HG03575 (cell line): Measurements from ENCODE around the gene CADPS.

Experiments
- ATAC-seq: cut with Tn5 transposase; IDR thresholded peaks from one replicate; pipeline ENCODE4 v1.9.1; 2021; ENCODE audit not compliant: unreplicated experiment, insufficient number of reproducible peaks, low FRiP score; ENCODE audit errors: extremely low read depth

The CADPS gene

GRCh38 chr3:62874711-62875557, at the start of gene CADPS:
TSS of gene CADPS (minus strand) at chr3:62875416. CDS start at chr3:62875029, 387 bp downstream.
- ATAC-seq, result no peak

- no peak for ATAC-seq
These were observed 47.9 kb upstream of the CADPS start for GRCh38 chr3:62923066-62923465.

- no peak for ATAC-seq
These were observed 47.1 kb upstream of the CADPS start for GRCh38 chr3:62922326-62922725.

GRCh38 chr3:62920466-62920784, 45.2 kb upstream of the CADPS start:
- ATAC-seq, result no peak

GRCh38 chr3:62919784-62920465, 44.7 kb upstream of the CADPS start:
- ATAC-seq, result no peak

GRCh38 chr3:62918777-62919176, 43.6 kb upstream of the CADPS start:
- no peak for ATAC-seq

GRCh38 chr3:62918131-62918530, 42.9 kb upstream of the CADPS start:
- ATAC-seq, result no peak

- ATAC-seq, result no peak
These were observed 36.3 kb upstream of the CADPS start for GRCh38 chr3:62911526-62911925.

- ATAC-seq, result no peak
These were observed 30.1 kb upstream of the CADPS start for GRCh38 chr3:62905331-62905730.

GRCh38 chr3:62898530-62899496, 23.6 kb upstream of the CADPS start:
- ATAC-seq, result no peak

GRCh38 chr3:62895901-62896300, 20.7 kb upstream of the CADPS start:
- ATAC-seq, result no peak

- no peak for ATAC-seq
These were observed 17.7 kb upstream of the CADPS start for GRCh38 chr3:62892951-62893350.

GRCh38 chr3:62892045-62892444, 16.8 kb upstream of the CADPS start:
- ATAC-seq, result no peak

GRCh38 chr3:62888778-62889177, 13.6 kb upstream of the CADPS start:
- no peak for ATAC-seq

GRCh38 chr3:62888180-62888579, 13.0 kb upstream of the CADPS start:
- ATAC-seq, result no peak

GRCh38 chr3:62885136-62885535, 9.9 kb upstream of the CADPS start:
- no peak for ATAC-seq

GRCh38 chr3:62884096-62884870, 9.1 kb upstream of the CADPS start:
- no peak for ATAC-seq

GRCh38 chr3:62882676-62883200, 7.5 kb upstream of the CADPS start:
- ATAC-seq, result no peak

GRCh38 chr3:62876064-62876463, 848 bp upstream of the CADPS start:
- no peak for ATAC-seq
